ENCODE data around the gene TUBB.

Gene TUBB

DNA sequence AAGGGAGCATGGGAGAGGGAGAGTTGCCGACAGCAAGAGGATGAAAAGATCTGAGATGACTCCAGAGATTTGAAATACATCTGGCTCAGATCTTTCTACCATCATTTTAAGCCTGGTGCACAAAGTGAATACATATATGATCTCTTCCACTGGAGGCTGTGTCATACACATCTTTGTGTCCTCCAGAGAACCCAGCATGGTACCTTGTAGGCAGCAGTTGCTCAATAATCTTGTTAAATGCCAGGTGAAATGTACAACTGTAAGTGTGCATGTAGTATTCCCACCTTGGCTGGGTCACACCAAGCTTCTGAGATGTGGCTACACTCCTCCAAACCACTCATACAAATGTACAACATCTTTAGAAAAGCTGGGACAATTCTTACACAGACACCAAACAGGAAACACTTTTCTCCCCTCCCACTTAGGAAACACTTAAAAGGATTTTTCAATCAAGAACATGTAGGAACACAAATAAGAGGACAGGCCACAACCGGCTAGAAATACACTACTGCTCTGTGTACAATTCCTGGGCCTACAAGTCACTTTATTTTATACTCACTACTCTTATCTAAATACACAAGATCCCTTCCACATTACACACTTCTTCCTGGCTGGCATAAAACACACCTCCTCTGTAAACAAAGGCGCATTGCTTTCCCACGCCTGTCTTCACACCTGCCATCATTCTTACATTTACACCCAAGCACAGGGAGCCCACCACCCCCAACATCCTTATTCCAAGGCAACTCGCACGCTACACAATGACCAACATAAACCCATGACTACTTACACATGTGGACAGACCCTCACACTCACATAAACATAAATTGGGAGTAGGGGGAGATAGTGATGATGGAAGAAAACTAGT lies 28.0 kb downstream of the TUBB start:
- ChIA-PET CTCF (interaction anchor here (0.6 to 0.8 kb wide), 3 partner anchors 31 to 154 kb away, joined by 3 to 5 read pairs (median 4); no protein-coding TSS in a partner anchor), POLR2A (ENCODE audit: low non-redundant PET) (no interaction called here)
- no peak for DNase-seq (ENCODE audit: low spot score)
- no peak for TF ChIP-seq CTCF (conservative IDR thresholded peaks at IDR 0.05; ENCODE audit: low read depth)
- H3K27ac ChIP-seq: peak overlapping the region; percentile 85

DNA sequence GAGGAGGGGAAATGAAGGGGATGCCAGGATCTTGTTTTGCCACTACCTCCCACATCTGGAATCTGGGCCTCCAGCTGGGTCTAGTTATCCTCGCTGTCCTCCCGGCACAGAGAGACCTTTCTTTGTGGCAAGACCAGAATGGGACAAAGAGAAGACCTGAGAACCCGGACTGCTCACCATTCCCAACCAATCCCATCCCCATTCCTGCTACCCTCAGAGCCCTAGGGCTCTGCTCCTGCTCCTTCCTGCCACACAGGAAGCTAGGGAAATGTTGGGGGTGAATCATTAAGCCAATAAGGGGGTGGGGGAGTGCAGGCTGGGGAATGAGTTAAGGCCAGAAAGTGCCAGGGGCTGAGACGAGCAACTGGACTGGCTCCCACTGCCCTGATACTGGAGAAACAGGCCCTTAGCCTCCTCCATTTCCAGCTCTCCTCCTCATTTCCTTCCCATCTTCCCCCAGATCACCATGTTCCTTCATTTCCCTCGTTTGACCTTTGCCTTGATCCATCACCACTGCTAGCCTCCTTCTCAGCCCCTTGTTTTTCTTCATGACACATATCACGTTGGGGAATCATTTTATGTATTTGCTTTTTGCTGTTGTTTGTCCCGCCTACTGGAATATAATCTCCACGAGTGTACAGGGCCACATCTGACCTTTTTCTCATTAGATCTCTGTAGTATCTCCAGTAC lies 28.8 kb downstream of the TUBB start:
- TF ChIP-seq CTCF (conservative IDR thresholded peaks at IDR 0.05; ENCODE audit: low read depth): no peak
- CTCF ChIA-PET: interaction anchor here (0.6 to 1.6 kb wide), 3 partner anchors 30 to 153 kb away, joined by 3 to 5 read pairs (median 4); no protein-coding TSS in a partner anchor
- POLR2A ChIA-PET (ENCODE audit: low non-redundant PET): interaction anchor here (0.5 kb wide), 1 partner anchor 8 kb away, joined by 3 read pairs; no protein-coding TSS in a partner anchor
- H3K27ac ChIP-seq: peak overlapping the region; percentile 85
- DNase-seq (ENCODE audit: low spot score): no peak

- ChIA-PET CTCF (interaction anchor here (1.6 kb wide), 1 partner anchor 73 kb away, joined by 4 read pairs; no protein-coding TSS in a partner anchor), POLR2A (ENCODE audit: low non-redundant PET) (interaction anchor here (0.7 kb wide), 1 partner anchor 32 kb away, joined by 3 read pairs; no protein-coding TSS in a partner anchor)
- H3K27ac ChIP-seq: peak overlapping the region; percentile 85
- no peak for TF ChIP-seq CTCF (conservative IDR thresholded peaks at IDR 0.05; ENCODE audit: low read depth)
- DNase-seq (ENCODE audit: low spot score): no peak
These were observed 29.6 kb downstream of the TUBB start for GRCh38 chr6:30749554-30750378.

- peak overlapping the region; percentile 98 for H3K27ac ChIP-seq
- POLR2A ChIA-PET (ENCODE audit: low non-redundant PET): interaction anchor here (0.7 kb wide), 1 partner anchor 31 kb away, joined by 3 read pairs; no protein-coding TSS in a partner anchor
- no peak for TF ChIP-seq CTCF (conservative IDR thresholded peaks at IDR 0.05; ENCODE audit: low read depth)
- CTCF ChIA-PET: interaction anchor here (0.6 to 1.6 kb wide), 3 partner anchors 72 to 318 kb away, joined by 3 to 4 read pairs (median 4); no protein-coding TSS in a partner anchor
- no peak for DNase-seq (ENCODE audit: low spot score)
These were observed 30.2 kb downstream of the TUBB start for GRCh38 chr6:30750379-30750668.

DNA sequence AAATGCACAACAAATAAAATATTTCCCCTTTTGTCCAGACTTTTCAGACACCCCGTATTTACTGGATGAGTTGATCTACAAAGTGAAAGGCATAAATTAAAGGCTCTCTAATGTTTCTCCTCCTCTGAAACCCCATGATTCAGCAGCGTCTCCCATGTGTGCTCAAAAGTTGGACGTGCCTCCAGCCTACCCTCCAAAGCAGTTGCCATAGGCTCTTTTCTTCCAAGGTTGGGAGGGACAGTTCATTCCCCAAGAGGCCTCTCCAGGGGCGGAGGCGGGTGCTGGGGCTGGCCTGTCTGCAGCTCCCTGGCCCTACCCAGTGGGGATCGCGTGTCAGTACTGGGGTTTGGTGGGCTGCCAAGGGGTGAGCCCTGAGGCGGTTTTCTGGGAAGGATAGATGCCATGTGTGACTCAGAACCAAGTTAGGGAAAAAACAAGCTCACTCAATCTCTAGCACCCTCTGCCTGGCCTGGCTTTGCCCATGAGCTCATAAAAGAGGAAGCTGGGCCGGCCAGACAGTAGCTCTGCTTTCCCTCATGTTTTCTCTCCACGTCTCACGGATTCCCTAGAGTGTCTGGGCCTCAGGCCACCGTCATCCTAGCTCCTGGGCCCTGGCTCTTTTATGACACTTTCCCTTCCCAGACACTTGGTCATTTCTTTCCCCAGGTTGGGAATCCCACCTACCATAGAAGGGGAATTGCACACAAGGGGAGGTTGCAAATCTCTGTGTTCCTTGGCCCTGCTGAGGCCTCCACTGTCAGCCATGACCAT lies 32.2 kb downstream of the TUBB start:
- ChIA-PET POLR2A (ENCODE audit: low non-redundant PET) (interaction anchor here (0.6 to 1.8 kb wide), 7 partner anchors 8 to 440 kb away, joined by 3 to 10 read pairs (median 6); partner anchors contain the start of genes FLOT1 and IER3), CTCF (interaction anchor here (1.1 kb wide), 1 partner anchor 8 kb away, joined by 4 read pairs; no protein-coding TSS in a partner anchor)
- peak overlapping the region; percentile 98 for H3K27ac ChIP-seq
- TF ChIP-seq CTCF (conservative IDR thresholded peaks at IDR 0.05; ENCODE audit: low read depth): no peak
- DNase-seq (ENCODE audit: low spot score): peak; percentile 93

Data from RWPE1 (cell line).